Fibroblast of lung (primary cell): ENCODE measurements around the gene NAT10.

Source experiments
- CTCF ChIP-seq, 2 donors: IDR thresholded peaks in 1 of 2; conservative IDR thresholded peaks in 1 of 2; 1 replicate in 1 of 2; 2 replicates in 1 of 2; pipeline ENCODE4 v1.5.1; 2011 to 2012; ENCODE audit warnings: low read length in 2 of 2, control low read depth in 1 of 2, inconsistent platforms in 1 of 2, low read depth in 1 of 2, mild to moderate bottlenecking in 1 of 2
- EZH2 ChIP-seq: IDR thresholded peaks from 2 replicates; pipeline ENCODE4 v1.5.1; 2012; ENCODE audit warnings: low read length, control low read depth, mild to moderate bottlenecking; ENCODE audit errors: missing control alignments

- TF ChIP-seq CTCF (conservative IDR thresholded peaks at IDR 0.05 in 1 of 2, IDR thresholded peaks at IDR 0.05 in 1 of 2; ENCODE audit: low read depth in 1 of 2, low read length in 2 of 2) (no peak), EZH2 (no peak)
Observed at GRCh38 chr11:34158661-34159060, 53.2 kb downstream of the NAT10 start.
